Tibial artery (tissue), 4 donors: ENCODE results near the gene MYADM.

Experiments used
- DNase-seq, 2 donors: peaks; one replicate each; pipeline ENCODE4 v3.0.0-alpha.2; 2019
- H3K27ac ChIP-seq, 2 donors: fragments of 200-600 bp; sonication (generic) in 1 of 2; 1 replicate in 1 of 2; 2 replicates in 1 of 2; pipeline ENCODE4 v1.5.1; 2018 to 2019; ENCODE audit warnings: mild to moderate bottlenecking in 1 of 2
- H3K27me3 ChIP-seq, 2 donors: fragments of 200-600 bp; sonication (generic) in 1 of 2; one replicate each; pipeline versions ENCODE4 v1.5.1 to v1.6.0; 2016 to 2019
- H3K36me3 ChIP-seq, 3 donors: fragments of 200-600 bp; sonication (generic) in 2 of 3; one replicate each; pipeline ENCODE4 v1.5.1; 2016 to 2019; ENCODE audit warnings: mild to moderate bottlenecking in 2 of 3
- H3K4me1 ChIP-seq, 4 donors: fragments of 200-600 bp; sonication (generic) in 2 of 4; 1 replicate in 3 of 4; 2 replicates in 1 of 4; pipeline ENCODE4 v1.5.1; 2016 to 2019
- H3K4me3 ChIP-seq, 2 donors: fragments of 200-600 bp; sonication (generic) in 1 of 2; 1 replicate in 1 of 2; 2 replicates in 1 of 2; pipeline ENCODE4 v1.5.1; 2018 to 2019; ENCODE audit warnings: mild to moderate bottlenecking in 2 of 2
- H3K9me3 ChIP-seq, 3 donors: fragments of 200-600 bp; sonication (generic) in 1 of 3; one replicate each; pipeline ENCODE4 v1.5.1; 2016 to 2019
- intact Hi-C: fragments of 100-400 bp; cut with DNase I; formaldehyde crosslinking; loops from one replicate; pipeline ENCODE4 v1.15.0; 2023; ENCODE audit warnings: low total_unique reads
- TF ChIP-seq, protein P1 (sequence below), 2 experiments: fragments of 200-600 bp in 1 of 2; fragments of 450-650 bp in 1 of 2; IDR thresholded peaks; one replicate each; pipeline ENCODE4 v1.5.1; 2017 to 2019; ENCODE audit warnings: antibody characterized with exemption in 2 of 2, mild to moderate bottlenecking in 1 of 2, moderate library complexity in 1 of 2

MYADM gene

DNA sequence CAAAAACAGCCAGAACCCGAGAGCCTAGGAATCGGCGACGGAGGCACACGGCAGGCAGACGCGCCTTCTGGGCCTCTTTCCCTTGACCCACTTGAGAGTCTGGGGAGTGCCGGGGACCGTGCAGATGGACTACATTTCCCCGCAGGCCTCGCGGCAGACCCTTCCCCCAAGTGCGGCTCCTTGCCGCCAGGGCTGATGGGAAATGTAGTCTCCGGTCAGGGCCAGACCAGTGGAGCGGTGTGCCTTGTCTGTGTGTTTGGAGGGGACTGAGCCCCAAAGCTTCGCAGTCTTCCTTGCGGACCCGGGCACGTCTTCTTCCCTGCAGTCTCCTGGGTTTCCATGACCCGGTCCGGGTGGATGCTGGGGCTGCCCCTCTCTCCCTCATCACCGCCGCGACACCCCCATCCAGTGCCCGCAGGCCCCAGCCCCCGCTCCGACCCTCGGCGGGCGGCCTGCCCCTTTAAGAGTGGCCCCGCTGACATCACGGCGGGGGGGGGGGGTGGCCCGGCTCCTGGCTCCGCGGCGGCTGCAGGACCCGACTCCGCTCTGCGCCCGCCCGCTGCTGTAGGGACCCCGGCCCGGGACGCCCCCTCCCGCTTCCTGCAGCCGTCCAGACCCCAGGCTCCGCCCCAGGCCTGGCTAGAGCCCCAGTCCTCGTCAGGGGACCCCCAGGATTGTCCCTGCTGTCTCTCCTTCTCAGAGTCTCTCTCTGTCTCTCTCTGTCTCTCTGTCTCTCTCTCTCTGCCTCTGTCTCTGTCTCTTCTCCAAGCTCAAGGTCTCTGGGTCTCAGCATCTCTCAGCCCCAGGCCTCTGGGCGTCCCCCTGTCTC, 40.6 kb downstream of the MYADM start:
- no peaks in the 10 kb centered on the region for H3K36me3 ChIP-seq
- H3K9me3 ChIP-seq, result no peaks in the 10 kb centered on the region
- H3K4me1 ChIP-seq, result peaks cover 0 to 29% (median 20%) of the 10 kb centered on the region in 4 donors
- TF ChIP-seq, protein P1, sequence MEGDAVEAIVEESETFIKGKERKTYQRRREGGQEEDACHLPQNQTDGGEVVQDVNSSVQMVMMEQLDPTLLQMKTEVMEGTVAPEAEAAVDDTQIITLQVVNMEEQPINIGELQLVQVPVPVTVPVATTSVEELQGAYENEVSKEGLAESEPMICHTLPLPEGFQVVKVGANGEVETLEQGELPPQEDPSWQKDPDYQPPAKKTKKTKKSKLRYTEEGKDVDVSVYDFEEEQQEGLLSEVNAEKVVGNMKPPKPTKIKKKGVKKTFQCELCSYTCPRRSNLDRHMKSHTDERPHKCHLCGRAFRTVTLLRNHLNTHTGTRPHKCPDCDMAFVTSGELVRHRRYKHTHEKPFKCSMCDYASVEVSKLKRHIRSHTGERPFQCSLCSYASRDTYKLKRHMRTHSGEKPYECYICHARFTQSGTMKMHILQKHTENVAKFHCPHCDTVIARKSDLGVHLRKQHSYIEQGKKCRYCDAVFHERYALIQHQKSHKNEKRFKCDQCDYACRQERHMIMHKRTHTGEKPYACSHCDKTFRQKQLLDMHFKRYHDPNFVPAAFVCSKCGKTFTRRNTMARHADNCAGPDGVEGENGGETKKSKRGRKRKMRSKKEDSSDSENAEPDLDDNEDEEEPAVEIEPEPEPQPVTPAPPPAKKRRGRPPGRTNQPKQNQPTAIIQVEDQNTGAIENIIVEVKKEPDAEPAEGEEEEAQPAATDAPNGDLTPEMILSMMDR (IDR thresholded peaks at IDR 0.05), result no peak
- intact Hi-C loops, result no loop called here
- no peak overlapping the region for H3K4me3 ChIP-seq
- peaks cover 8 to 93% of the 10 kb centered on the region in 2 donors for H3K27me3 ChIP-seq
- H3K27ac ChIP-seq, result no peak overlapping the region
- DNase-seq, result no peak

DNA sequence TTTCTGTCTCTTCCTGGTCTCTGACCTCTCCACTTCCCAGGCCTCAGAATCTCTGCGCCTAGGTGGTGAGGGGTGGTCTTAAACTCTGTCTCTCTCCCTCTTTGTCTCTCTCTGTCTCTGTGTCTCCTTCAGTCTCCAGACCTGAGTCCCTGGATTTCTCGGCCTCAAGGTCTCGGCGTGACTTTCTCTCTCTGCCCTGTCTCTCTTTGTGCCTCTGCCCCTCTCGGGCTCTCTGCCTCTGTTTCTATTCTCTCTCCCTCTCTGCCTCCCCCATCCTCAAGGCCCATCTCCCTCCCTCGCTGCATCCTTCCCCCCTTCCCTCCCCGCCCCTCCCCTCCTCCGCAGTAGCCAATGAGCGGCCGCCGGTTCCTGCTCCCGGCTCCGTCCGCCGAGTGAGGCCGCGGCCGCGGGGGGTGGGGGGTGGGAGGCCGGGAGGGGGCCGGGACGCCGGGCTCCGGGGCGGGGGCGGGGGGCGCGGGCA, 41.3 kb downstream of the MYADM start, which contains the start of gene CACNG7:
TSS of gene CACNG7 (plus strand) at position 344 of the 481 bp plus-strand sequence. CDS start 3,554 bp downstream, outside the sequence.
- no peak for DNase-seq
- intact Hi-C loops, result no loop called here
- Histone ChIP-seq H3K4me1 (peaks cover 0 to 29% (median 20%) of the 10 kb centered on the region in 4 donors), H3K36me3 (no peaks in the 10 kb centered on the region), H3K27ac (no peak within 1 kb of the TSS), H3K9me3 (no peaks in the 10 kb centered on the region), H3K4me3 (no peak within 1 kb of the TSS), H3K27me3 (peaks cover 8 to 96% of the 10 kb centered on the region in 2 donors)
- TF ChIP-seq, protein P1 (IDR thresholded peaks at IDR 0.05), result no peak

DNA sequence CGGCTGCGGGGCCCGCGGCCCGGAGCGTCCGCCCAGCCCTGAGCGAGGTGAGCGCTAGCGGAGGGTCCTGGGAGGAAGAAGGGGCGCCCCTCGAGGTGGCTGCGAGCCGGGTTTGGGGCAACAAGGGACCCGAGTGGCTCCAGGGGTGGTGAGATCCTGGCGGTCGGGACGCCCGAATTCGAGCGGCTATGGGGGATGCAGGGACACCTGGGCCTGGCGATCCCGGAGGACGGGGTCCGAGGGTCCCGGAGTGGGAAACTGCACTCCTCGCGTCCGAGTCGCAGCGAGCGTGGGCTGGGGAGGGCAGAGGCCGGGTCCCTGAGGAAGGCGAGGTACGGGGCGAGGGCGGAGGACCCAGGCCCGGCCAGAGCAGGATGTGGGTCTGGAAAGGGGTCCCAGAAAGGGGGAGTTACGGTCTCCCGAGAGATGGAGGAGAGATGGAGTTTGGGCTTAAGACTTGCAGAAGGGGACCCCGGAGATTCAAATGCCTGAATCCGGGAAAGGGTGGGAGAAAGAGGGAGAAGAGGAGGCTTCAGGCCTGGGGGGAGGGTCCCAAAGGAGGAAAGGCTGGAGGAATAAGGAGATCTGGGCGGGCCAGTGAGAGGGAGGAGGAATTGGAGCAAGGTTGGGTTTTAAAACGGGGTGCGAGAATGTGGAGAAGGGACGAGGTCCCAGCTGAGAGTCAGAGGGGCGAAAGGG, 41.9 kb downstream of the MYADM start:
- Histone ChIP-seq H3K9me3 (no peaks in the 10 kb centered on the region), H3K4me1 (peaks cover 0 to 29% (median 20%) of the 10 kb centered on the region in 4 donors), H3K27ac (no peak overlapping the region), H3K4me3 (no peak overlapping the region), H3K27me3 (peaks cover 8 to 96% of the 10 kb centered on the region in 2 donors), H3K36me3 (no peaks in the 10 kb centered on the region)
- DNase-seq, result no peak
- intact Hi-C loops, result no loop called here
- TF ChIP-seq, protein P1 (IDR thresholded peaks at IDR 0.05), result no peak

DNA sequence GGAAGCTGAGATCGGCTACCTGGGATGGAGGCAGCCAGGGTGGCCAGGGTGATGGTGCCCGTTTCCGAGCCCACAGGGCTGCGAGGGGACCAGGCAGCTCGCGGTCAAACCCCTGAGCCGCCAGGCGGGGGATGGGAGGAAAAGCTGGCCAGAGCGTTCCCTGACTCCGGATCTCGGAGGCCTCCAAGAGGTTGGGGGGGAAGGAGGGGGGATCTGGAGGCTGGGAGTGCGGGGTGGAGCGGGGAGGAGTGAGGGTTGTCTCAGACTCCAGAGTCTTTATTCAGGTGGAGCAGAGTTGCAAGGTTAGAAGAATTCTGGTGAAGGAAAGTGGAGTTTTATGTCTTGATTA, 42.5 kb downstream of the MYADM start:
- peaks cover 0 to 29% (median 20%) of the 10 kb centered on the region in 4 donors for H3K4me1 ChIP-seq
- H3K9me3 ChIP-seq, result no peaks in the 10 kb centered on the region
- peaks cover 8 to 92% of the 10 kb centered on the region in 2 donors for H3K27me3 ChIP-seq
- TF ChIP-seq, protein P1 (IDR thresholded peaks at IDR 0.05), result no peak
- no peak overlapping the region for H3K4me3 ChIP-seq
- no peak for DNase-seq
- no peak overlapping the region for H3K27ac ChIP-seq
- H3K36me3 ChIP-seq, result no peaks in the 10 kb centered on the region
- intact Hi-C loops, result no loop called here

DNA sequence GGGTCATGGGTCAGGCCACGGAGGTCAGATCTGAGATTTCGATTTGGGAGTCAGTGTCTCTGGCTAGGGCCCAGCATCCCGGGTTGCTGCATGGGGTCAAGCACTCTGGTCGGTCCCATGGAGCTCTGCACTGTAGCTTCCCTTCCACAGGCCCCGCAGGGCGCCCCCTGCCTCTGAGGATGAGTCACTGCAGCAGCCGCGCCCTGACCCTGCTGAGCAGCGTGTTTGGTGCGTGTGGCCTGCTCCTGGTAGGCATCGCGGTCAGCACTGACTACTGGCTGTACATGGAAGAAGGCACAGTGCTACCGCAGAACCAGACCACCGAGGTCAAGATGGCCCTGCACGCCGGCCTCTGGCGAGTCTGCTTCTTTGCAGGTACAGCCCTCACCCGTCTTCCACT, 45.0 kb downstream of the MYADM start:
- intact Hi-C loops, result no loop called here
- H3K4me3 ChIP-seq, result no peak overlapping the region
- DNase-seq, result no peak
- no peaks in the 10 kb centered on the region for H3K36me3 ChIP-seq
- peaks cover 8 to 68% of the 10 kb centered on the region in 2 donors for H3K27me3 ChIP-seq
- TF ChIP-seq, protein P1 (IDR thresholded peaks at IDR 0.05), result no peak
- H3K27ac ChIP-seq, result no peak overlapping the region
- H3K9me3 ChIP-seq, result no peaks in the 10 kb centered on the region
- H3K4me1 ChIP-seq, result peaks cover 0 to 20% (median 16%) of the 10 kb centered on the region in 4 donors
